AG04449 (cell line): ENCODE data around the gene AGO1.

ENCODE experiments used
- CTCF ChIA-PET: fragments of 350-600 bp; formaldehyde crosslinking; extraction: SDS; loops from one replicate; lab custom pipeline; 2021; ENCODE audit warnings: antibody characterized with exemption; lab: Yijun Ruan, JAX
- POLR2A ChIA-PET: fragments of 400-600, 350-600 bp; formaldehyde crosslinking; extraction: SDS; loops from one replicate; lab custom pipeline; 2020; ENCODE audit warnings: antibody characterized with exemption, inconsistent platforms; lab: Yijun Ruan, JAX
- DNase-seq: peaks from one replicate; pipeline ENCODE4 v3.0.0-alpha.2; 2010; ENCODE audit warnings: low read depth, low spot score
- H3K4me3 ChIP-seq: 2 replicates; pipeline ENCODE4 v1.5.1; 2011; ENCODE audit warnings: low read depth, mild to moderate bottlenecking, control low read depth, low read length
- TF ChIP-seq, protein P1 (sequence below): IDR thresholded peaks from one replicate; pipeline ENCODE4 v1.5.1; 2011; ENCODE audit warnings: mild to moderate bottlenecking, moderate library complexity, low read length, control low read depth, inconsistent platforms; ENCODE audit not compliant: insufficient read depth; ENCODE audit errors: missing control alignments

The AGO1 gene

GRCh38 chr1:35929730-35930592, 47.0 kb downstream of the AGO1 start:
- H3K4me3 ChIP-seq: peak overlapping the region; percentile 81
- ChIA-PET CTCF (no interaction called here), POLR2A (interaction anchor here (1.0 kb wide), 1 partner anchor 47 kb away, joined by 4 read pairs; the partner anchor contains the start of gene AGO1)
- TF ChIP-seq, protein P1, sequence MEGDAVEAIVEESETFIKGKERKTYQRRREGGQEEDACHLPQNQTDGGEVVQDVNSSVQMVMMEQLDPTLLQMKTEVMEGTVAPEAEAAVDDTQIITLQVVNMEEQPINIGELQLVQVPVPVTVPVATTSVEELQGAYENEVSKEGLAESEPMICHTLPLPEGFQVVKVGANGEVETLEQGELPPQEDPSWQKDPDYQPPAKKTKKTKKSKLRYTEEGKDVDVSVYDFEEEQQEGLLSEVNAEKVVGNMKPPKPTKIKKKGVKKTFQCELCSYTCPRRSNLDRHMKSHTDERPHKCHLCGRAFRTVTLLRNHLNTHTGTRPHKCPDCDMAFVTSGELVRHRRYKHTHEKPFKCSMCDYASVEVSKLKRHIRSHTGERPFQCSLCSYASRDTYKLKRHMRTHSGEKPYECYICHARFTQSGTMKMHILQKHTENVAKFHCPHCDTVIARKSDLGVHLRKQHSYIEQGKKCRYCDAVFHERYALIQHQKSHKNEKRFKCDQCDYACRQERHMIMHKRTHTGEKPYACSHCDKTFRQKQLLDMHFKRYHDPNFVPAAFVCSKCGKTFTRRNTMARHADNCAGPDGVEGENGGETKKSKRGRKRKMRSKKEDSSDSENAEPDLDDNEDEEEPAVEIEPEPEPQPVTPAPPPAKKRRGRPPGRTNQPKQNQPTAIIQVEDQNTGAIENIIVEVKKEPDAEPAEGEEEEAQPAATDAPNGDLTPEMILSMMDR: no peak
- DNase-seq: no peak

DNA sequence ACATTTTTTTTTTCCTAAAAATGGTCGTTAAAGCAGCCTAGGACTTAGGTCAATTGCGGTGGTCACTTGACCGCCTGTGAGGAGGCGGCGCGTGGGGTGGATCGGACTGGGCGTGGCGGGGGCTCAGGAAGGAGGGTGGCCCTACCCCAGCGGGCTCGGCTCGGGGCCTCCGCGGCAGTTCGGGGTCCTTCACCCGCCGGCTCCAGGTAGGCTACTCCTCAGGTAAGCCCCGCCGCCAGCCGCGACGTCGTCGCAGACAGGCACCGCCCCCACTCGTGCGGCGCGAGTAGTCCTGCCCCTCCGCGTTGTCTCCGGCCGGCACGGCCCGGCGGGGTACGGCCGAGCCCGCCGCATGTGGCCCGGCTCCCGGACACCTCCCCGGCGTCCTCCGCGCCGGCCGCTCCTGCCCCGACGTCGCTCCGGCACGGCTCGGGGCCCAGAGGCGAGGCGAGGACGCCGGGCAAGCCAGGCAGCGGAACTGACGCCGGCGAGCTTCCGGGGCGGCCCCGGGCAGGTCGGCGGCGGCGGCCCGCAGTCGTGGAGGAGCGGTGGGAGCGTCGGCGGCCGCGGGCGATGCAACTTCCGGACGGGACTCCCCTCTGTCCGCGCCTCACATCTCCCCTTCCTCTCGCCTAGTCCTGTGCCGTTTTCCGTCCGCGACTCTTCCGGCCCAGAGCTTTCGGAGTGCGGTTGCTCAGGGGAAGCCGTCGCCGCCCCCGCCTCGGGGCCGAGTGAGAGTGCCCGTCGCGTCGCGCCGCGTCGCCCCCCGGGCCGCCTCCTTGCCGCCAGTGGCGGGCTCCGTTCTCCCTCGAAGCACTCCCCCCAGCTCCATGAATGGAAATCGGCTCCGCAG, 47.8 kb downstream of the AGO1 start, which contains the start of gene AGO3:
Gene AGO3, plus strand, starts transcription at position 513 of the 853 bp plus-strand sequence. Its CDS starts 322 bp downstream, at position 835.
- DNase-seq: no peak
- POLR2A ChIA-PET: interaction anchor here (0.6 to 1.0 kb wide), 2 partner anchors 48 to 103 kb away, joined by 4 read pairs; partner anchors contain the start of gene AGO1
- H3K4me3 ChIP-seq: peak within 1 kb of the TSS; percentile 81
- CTCF ChIA-PET: interaction anchor here (0.9 to 1.1 kb wide), 2 partner anchors 48 to 156 kb away, joined by 3 read pairs; partner anchors contain the start of gene AGO1
- TF ChIP-seq, protein P1: no peak

DNA sequence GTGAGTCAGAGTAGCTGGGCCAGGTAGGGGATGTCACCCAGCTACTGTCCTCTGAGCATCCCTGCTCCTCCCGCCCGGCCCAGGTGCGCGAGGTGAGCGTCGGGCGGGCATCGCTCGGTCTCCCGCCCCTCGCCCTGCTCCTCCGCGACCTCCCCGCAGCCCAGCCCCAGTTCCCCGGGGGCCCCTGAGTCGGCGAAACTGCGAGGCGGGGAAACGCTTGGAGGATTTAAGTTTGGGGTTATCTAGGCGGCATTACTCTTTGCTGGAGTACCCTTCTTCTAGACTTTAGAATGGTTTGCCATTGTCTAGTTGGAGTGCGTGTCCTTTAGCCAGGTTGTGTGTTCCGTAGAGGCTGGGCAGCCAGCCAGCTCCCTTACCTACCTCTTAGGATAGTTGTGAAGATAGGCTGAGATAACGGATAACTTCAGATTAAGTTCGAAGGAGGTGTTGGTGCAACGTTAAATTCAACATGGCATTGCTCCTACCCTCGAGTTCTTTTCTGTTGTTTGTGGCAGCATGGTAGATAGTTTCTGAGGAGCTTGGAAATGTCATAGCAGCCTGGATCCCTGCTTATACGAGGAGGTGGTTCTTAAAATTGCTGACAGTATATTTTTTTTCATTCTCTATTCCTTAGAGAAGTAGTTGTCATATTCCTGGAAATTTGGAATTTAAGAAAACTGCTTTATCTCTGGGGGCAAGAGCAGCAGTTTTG, 48.6 kb downstream of the AGO1 start:
- ChIA-PET CTCF (interaction anchor here (0.9 to 1.3 kb wide), 3 partner anchors 10 to 156 kb away, joined by 3 read pairs; partner anchors contain the start of gene AGO1), POLR2A (interaction anchor here (0.6 to 1.0 kb wide), 2 partner anchors 48 to 102 kb away, joined by 4 read pairs; partner anchors contain the start of gene AGO1)
- TF ChIP-seq, protein P1: no peak
- H3K4me3 ChIP-seq: peak overlapping the region; percentile 81
- DNase-seq: no peak

DNA sequence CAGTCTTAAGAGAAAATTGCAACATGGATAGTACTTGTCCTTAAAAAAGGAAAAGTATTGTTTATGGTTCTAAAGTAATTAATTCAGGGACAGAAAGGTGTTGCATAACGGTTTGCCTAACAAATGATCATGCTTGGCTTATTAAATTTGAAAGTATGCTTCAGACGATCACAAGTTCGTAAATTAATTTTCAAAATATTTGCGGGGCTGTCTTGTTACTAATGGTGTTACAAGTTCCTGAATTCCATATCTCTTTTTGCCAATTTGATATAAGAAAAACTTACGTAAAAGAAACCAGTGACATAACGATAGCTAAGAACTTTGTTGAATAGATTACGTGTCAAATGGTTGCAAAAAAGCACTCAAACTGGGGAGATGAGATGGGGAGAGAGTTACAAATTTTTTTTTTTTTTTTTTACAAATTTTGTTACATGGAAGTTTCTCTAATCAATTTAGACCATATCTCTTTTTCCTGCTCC, 49.2 kb downstream of the AGO1 start:
- POLR2A ChIA-PET: no interaction called here
- no peak for DNase-seq
- peak overlapping the region; percentile 81 for H3K4me3 ChIP-seq
- CTCF ChIA-PET: interaction anchor here (1.3 kb wide), 1 partner anchor 10 kb away, joined by 3 read pairs; no protein-coding TSS in a partner anchor
- TF ChIP-seq, protein P1: no peak

DNA sequence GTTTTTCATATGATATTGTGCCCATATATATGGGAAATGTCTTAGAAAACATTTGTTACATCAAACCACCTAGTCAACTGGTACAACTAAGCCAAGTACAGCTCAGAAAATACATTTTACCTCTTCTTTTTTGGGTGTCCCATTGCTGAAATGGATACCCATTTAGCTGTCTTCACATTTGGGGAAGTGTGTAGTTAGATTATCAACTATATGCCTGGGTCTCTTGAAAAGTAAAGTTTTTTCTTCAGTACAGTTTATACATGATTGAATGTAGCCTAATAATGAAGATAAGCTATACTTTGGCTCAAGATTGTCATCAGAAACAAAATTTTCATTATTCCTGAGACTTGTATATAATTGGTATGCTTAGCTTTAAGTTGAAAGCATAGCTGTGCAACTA, 49.9 kb downstream of the AGO1 start:
- ChIA-PET POLR2A (no interaction called here), CTCF (interaction anchor here (1.3 kb wide), 1 partner anchor 9 kb away, joined by 3 read pairs; no protein-coding TSS in a partner anchor)
- no peak overlapping the region for H3K4me3 ChIP-seq
- TF ChIP-seq, protein P1: no peak
- no peak for DNase-seq
